Measurements from ENCODE around the gene PTGDS.

The PTGDS gene

GRCh38 chr9:136979769-136980587 lies 2.7 kb downstream of the PTGDS start:
- no peak for TF ChIP-seq ZNF274 (IDR thresholded peaks at IDR 0.05; ENCODE audit: low read depth, low read length)

GRCh38 chr9:136980669-136981478 lies 3.6 kb downstream of the PTGDS start:
- no peak for TF ChIP-seq ZNF274 (IDR thresholded peaks at IDR 0.05; ENCODE audit: low read depth, low read length)
- H3K4me3 ChIP-seq (ENCODE audit: low read length), result no peak overlapping the region

More at GRCh38 chr9:136979769-136980587, 2.7 kb downstream of the PTGDS start:
- H3K4me3 ChIP-seq (ENCODE audit: low read length), result no peak overlapping the region

- no peak overlapping the region for H3K4me3 ChIP-seq (ENCODE audit: low read length)
- TF ChIP-seq ZNF274 (IDR thresholded peaks at IDR 0.05; ENCODE audit: low read depth, low read length), result no peak
These were observed 4.4 kb downstream of the PTGDS start for GRCh38 chr9:136981588-136982231.

- no peak within 1 kb of the TSS for H3K4me3 ChIP-seq (ENCODE audit: low read length)
- no peak for TF ChIP-seq ZNF274 (IDR thresholded peaks at IDR 0.05; ENCODE audit: low read depth, low read length)
These were observed 5.1 kb downstream of the PTGDS start, which contains the start of gene LCNL1 for GRCh38 chr9:136982232-136983051. TSS of gene LCNL1 (plus strand) at chr9:136982993. CDS start at chr9:136983587, 594 bp downstream.

- no peak for TF ChIP-seq ZNF274 (IDR thresholded peaks at IDR 0.05; ENCODE audit: low read depth, low read length)
- H3K4me3 ChIP-seq (ENCODE audit: low read length), result no peak overlapping the region
These were observed 5.9 kb downstream of the PTGDS start for GRCh38 chr9:136983167-136983566.

- no peak for TF ChIP-seq ZNF274 (IDR thresholded peaks at IDR 0.05; ENCODE audit: low read depth, low read length)
- H3K4me3 ChIP-seq (ENCODE audit: low read length), result no peak overlapping the region
These were observed 6.5 kb downstream of the PTGDS start for GRCh38 chr9:136983656-136984314.

GRCh38 chr9:136984464-136985026 lies 7.2 kb downstream of the PTGDS start:
- no peak overlapping the region for H3K4me3 ChIP-seq (ENCODE audit: low read length)
- no peak for TF ChIP-seq ZNF274 (IDR thresholded peaks at IDR 0.05; ENCODE audit: low read depth, low read length)

GRCh38 chr9:136985027-136985602 lies 7.8 kb downstream of the PTGDS start:
- no peak for TF ChIP-seq ZNF274 (IDR thresholded peaks at IDR 0.05; ENCODE audit: low read depth, low read length)
- no peak overlapping the region for H3K4me3 ChIP-seq (ENCODE audit: low read length)

- no peak for TF ChIP-seq ZNF274 (IDR thresholded peaks at IDR 0.05; ENCODE audit: low read depth, low read length)
These were observed 8.5 kb downstream of the PTGDS start for GRCh38 chr9:136985853-136986252.

GRCh38 chr9:136988872-136989271 lies 11.6 kb downstream of the PTGDS start:
- H3K4me3 ChIP-seq (ENCODE audit: low read length), result no peak overlapping the region
- no peak for TF ChIP-seq ZNF274 (IDR thresholded peaks at IDR 0.05; ENCODE audit: low read depth, low read length)

More at GRCh38 chr9:136985853-136986252, 8.5 kb downstream of the PTGDS start:
- no peak overlapping the region for H3K4me3 ChIP-seq (ENCODE audit: low read length)

- H3K4me3 ChIP-seq (ENCODE audit: low read length), result no peak overlapping the region
- no peak for TF ChIP-seq ZNF274 (IDR thresholded peaks at IDR 0.05; ENCODE audit: low read depth, low read length)
These were observed 13.1 kb downstream of the PTGDS start for GRCh38 chr9:136990242-136990911.

All from GM08714 (cell line).